GM12875 (cell line): ENCODE data around the gene PCDHA13.

Experiments used
- H3K4me3 ChIP-seq: one replicate; pipeline ENCODE4 v1.5.1; 2011; ENCODE audit warnings: low read depth, low read length, control low read depth
- TF ChIP-seq, protein P1 (sequence below): IDR thresholded peaks from 2 replicates; pipeline ENCODE4 v1.5.1; 2011; ENCODE audit warnings: low read depth, mild to moderate bottlenecking, control low read depth, inconsistent platforms, low read length, moderate library complexity, borderline replicate concordance; ENCODE audit not compliant: insufficient read depth

Gene PCDHA13

DNA sequence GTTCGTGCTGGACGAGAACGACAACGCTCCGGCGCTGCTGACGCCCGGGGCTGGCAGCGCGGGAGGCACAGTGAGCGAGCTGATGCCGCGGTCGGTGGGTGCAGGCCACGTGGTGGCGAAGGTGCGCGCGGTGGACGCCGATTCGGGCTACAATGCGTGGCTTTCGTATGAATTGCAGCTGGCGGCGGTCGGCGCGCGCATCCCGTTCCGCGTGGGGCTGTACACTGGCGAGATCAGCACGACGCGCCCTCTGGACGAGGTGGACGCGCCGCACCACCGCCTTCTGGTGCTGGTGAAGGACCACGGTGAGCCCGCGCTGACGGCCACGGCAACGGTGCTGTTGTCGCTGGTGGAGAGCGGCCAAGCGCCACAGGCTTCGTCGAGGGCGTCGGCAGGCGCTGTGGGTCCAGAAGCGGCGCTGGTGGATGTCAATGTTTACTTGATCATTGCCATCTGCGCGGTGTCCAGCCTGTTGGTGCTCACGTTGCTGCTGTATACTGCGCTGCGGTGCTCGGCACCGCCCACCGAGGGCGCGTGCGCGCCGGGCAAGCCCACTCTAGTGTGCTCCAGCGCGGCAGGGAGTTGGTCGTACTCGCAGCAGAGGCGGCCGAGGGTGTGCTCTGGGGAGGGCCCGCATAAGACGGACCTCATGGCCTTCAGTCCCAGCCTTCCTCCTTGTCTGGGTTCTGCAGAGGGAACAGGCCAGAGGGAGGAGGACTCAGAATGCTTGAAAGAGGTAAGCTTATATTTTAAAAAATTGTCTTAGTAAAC lies 2.2 kb downstream of the PCDHA13 start:
- TF ChIP-seq, protein P1, sequence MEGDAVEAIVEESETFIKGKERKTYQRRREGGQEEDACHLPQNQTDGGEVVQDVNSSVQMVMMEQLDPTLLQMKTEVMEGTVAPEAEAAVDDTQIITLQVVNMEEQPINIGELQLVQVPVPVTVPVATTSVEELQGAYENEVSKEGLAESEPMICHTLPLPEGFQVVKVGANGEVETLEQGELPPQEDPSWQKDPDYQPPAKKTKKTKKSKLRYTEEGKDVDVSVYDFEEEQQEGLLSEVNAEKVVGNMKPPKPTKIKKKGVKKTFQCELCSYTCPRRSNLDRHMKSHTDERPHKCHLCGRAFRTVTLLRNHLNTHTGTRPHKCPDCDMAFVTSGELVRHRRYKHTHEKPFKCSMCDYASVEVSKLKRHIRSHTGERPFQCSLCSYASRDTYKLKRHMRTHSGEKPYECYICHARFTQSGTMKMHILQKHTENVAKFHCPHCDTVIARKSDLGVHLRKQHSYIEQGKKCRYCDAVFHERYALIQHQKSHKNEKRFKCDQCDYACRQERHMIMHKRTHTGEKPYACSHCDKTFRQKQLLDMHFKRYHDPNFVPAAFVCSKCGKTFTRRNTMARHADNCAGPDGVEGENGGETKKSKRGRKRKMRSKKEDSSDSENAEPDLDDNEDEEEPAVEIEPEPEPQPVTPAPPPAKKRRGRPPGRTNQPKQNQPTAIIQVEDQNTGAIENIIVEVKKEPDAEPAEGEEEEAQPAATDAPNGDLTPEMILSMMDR = no peak

DNA sequence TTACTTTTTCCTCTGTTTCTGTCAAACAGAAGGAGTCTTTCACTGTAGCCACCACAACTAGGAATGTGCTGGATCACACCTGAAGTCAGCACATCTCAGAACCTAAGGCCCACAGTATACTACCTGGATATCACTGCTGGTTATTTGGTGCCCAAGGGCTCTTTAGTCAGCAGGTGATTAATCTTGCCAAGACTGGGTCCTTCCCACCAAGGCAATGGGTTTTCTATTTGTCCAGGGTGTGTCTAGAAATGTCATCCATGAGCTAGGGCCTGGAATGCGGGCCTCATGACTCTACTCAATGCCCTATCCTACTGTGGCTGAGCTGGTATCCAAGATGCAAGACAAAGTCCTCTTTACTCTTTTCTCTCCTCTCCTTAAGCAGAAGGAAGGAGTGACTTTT lies 34.4 kb downstream of the PCDHA13 start:
- H3K4me3 ChIP-seq = no peak overlapping the region
- TF ChIP-seq, protein P1 = no peak

More for the DNA sequence above, 2.2 kb downstream of the PCDHA13 start:
- H3K4me3 ChIP-seq = no peak overlapping the region

DNA sequence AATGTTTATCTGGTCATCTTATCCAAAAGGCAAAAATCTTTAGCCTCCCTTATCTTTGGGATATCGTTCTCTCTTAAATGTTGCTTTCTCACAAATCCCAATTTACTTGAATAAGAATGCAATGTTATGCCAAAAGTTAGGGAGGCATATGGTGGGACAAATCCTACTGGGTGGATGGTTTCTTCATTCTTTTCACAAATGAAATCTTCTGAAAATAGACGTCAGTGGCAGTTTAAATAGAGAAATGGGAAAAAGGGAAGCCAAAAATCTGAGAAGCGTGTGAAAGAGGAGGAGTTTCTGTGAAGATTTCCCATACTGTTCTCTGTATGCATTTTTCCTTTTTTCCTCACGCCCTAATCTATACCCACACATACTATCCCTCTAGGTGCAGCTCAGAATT lies 41.7 kb downstream of the PCDHA13 start:
- TF ChIP-seq, protein P1 = no peak

DNA sequence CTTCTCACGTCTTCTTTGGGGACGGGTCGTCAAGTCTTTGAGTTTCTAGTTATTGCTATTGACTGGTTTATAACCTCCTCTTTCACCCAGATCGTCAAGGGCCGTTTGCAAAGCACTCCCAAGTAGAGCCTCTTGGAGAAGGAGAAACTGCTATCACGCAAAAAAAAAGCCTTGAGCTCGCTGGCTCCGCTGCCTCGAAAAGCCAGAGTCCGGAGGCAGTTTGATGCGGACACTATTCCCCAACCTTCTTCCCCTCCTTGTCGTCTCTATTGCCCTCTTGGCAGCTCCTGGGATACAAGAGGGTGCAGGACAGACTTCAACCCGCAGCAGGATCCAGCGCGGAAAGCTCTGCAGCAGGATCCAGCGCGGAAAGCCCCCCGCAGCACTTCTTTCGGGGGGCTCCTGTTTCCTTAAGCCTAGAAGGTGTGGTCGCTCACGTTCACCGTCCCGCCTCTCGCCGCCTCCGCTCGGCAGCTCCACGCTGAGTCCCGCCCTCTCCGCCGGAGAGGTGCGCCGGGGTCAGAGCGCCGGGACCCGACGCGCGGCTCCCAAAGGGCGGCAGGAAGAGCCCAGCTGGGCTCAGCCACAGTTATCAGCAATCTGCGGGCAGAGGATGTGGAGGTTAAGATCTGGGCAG lies 44.0 kb downstream of the PCDHA13 start, which contains the start of gene PCDHAC1:
Gene PCDHAC1, plus strand, starts transcription at position 494 of the 637 bp plus-strand sequence. CDS start 594 bp downstream, outside the sequence.
- TF ChIP-seq, protein P1 = no peak

More for the DNA sequence above, 41.7 kb downstream of the PCDHA13 start:
- H3K4me3 ChIP-seq = no peak overlapping the region

DNA sequence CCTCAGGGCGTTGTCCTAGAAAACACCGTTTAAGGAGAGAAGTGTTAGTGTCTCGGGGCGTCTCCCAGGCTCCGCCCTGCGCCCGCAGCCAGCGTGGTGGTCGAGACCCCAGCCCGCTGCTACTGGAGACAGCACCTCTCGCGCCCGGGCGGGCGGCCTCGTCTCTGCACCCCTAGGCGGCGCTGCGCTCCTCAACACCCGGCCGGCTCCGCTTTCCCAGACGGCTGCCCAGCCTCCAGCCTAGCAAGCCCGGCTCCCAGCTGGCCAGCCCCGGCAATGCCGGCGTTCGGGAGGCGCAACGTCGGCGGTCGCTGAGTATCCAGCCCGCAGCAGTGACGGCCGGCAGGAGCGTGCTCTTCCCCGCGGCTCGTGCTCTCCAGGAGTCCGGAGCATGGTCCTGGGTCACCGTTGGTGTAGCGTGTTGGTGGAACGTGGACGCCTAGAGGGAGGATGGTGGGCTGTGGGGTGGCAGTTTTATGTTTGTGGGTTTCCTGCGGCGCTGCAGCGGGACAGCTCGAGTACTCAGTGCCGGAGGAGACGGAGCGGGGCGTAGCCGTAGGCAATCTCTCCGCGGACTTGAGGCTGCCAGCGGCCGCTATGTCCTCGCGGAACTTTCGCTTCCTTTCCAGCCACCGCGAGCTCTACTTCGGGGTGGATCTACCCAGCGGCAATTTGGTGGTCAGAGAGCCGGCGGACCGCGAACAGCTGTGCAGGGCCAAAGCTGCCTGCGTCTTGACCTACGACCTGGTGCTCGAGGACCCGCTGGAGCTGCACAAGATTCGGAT lies 44.7 kb downstream of the PCDHA13 start:
- TF ChIP-seq, protein P1 = peak; percentile 11; the same call in 1 of the 2 replicates
- H3K4me3 ChIP-seq = no peak overlapping the region

More for the DNA sequence above, 44.0 kb downstream of the PCDHA13 start, which contains the start of gene PCDHAC1:
- no peak within 1 kb of the TSS for H3K4me3 ChIP-seq

DNA sequence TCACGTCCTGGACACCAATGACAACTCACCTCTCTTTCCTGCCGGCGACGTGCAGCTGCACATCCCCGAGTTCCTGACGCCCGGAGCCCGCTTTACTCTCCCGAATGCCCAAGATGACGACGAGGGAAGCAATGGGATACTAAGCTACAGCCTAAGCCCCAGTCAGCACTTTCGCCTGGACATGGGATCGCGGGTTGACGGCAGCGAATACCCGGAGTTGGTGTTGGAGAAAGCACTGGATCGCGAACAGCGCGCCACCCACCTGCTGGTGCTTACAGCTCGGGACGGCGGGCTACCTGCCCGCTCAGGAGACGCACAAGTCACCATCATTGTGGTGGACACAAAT lies 45.3 kb downstream of the PCDHA13 start:
- H3K4me3 ChIP-seq = no peak overlapping the region
- TF ChIP-seq, protein P1 = no peak
